Measurements from ENCODE around the gene NFASC. TPM values are rescaled to one million over a fixed set of nuclear protein-coding genes. Genes with fewer than 3 reads are reported as not detected.

NFASC gene
- polyA plus RNA-seq, 3 donors, result 0.08 TPM; not detected in 2

- Histone ChIP-seq H3K4me1 (ENCODE audit: control insufficient read depth in 1 of 2, insufficient read depth in 2 of 2, low read length in 2 of 2) (no peaks in the 10 kb centered on the region), H3K4me2 (replicated peaks; ENCODE audit: extremely low read depth, low read length, poor library complexity, severe bottlenecking) (no peak overlapping the region), H4K20me1 (ENCODE audit: insufficient read depth, low read length) (no peaks in the 10 kb centered on the region), H3K4me3 (replicated peaks in 1 of 3; ENCODE audit: low read depth in 2 of 3, low read length in 3 of 3) (no peak overlapping the region), H2AFZ (ENCODE audit: insufficient read depth, low read depth, low read length, poor library complexity, severe bottlenecking) (no peak overlapping the region), H3K9ac (ENCODE audit: insufficient read depth, low read length, poor library complexity, severe bottlenecking) (no peak overlapping the region), H3K79me2 (ENCODE audit: insufficient read depth, low read length) (no peaks in the 10 kb centered on the region), H3K27ac (ENCODE audit: low read depth in 1 of 2, low read length in 2 of 2) (no peak overlapping the region), H3K27me3 (ENCODE audit: control insufficient read depth in 2 of 2, insufficient read depth in 2 of 2, low read length in 2 of 2) (no peaks in the 10 kb centered on the region), H3K36me3 (replicated peaks in 1 of 2; ENCODE audit: control insufficient read depth in 1 of 2, insufficient read depth in 2 of 2, low read length in 2 of 2) (no peaks in the 10 kb centered on the region), H3K9me3 (replicated peaks in 1 of 2; ENCODE audit: control insufficient read depth in 1 of 2, insufficient read depth in 1 of 2, low read length in 2 of 2) (no peaks in the 10 kb centered on the region)
- no peaks in the 10 kb centered on the region for H3K9me3 Mint-ChIP-seq
- WGBS (ENCODE audit: insufficient coverage), result 100% methylated on average over 1 of the region's 2 CpGs
- H3K4me1 Mint-ChIP-seq, result no peaks in the 10 kb centered on the region
- no peak overlapping the region for H3K27ac Mint-ChIP-seq
- no peak for TF ChIP-seq CTCF (IDR thresholded peaks at IDR 0.05)
- no peak overlapping the region for H3K4me3 Mint-ChIP-seq
- peaks cover 0 to 3% (median 0%) of the 10 kb centered on the region in 3 donors for H3K27me3 Mint-ChIP-seq (ENCODE audit: low read depth in 3 of 3)
- no peak for DNase-seq
- intact Hi-C loops (cut with micrococcal nuclease), result no loop called here
- no peaks in the 10 kb centered on the region for H3K36me3 Mint-ChIP-seq
These were observed 197.9 kb downstream of the NFASC start for GRCh38 chr1:205068457-205069040.

- H3K9me3 Mint-ChIP-seq, result no peaks in the 10 kb centered on the region
- Histone ChIP-seq H3K79me2 (ENCODE audit: insufficient read depth, low read length) (no peaks in the 10 kb centered on the region), H3K4me2 (replicated peaks; ENCODE audit: extremely low read depth, low read length, poor library complexity, severe bottlenecking) (no peak overlapping the region), H2AFZ (ENCODE audit: insufficient read depth, low read depth, low read length, poor library complexity, severe bottlenecking) (no peak overlapping the region), H3K27ac (ENCODE audit: low read depth in 1 of 2, low read length in 2 of 2) (no peak overlapping the region), H3K4me3 (replicated peaks in 1 of 3; ENCODE audit: low read depth in 2 of 3, low read length in 3 of 3) (no peak overlapping the region), H4K20me1 (ENCODE audit: insufficient read depth, low read length) (no peaks in the 10 kb centered on the region), H3K4me1 (ENCODE audit: control insufficient read depth in 1 of 2, insufficient read depth in 2 of 2, low read length in 2 of 2) (no peaks in the 10 kb centered on the region), H3K9me3 (replicated peaks in 1 of 2; ENCODE audit: control insufficient read depth in 1 of 2, insufficient read depth in 1 of 2, low read length in 2 of 2) (no peaks in the 10 kb centered on the region), H3K36me3 (replicated peaks in 1 of 2; ENCODE audit: control insufficient read depth in 1 of 2, insufficient read depth in 2 of 2, low read length in 2 of 2) (no peaks in the 10 kb centered on the region), H3K9ac (ENCODE audit: insufficient read depth, low read length, poor library complexity, severe bottlenecking) (no peak overlapping the region), H3K27me3 (ENCODE audit: control insufficient read depth in 2 of 2, insufficient read depth in 2 of 2, low read length in 2 of 2) (no peaks in the 10 kb centered on the region)
- H3K36me3 Mint-ChIP-seq, result no peaks in the 10 kb centered on the region
- TF ChIP-seq CTCF (IDR thresholded peaks at IDR 0.05), result no peak
- intact Hi-C loops (cut with micrococcal nuclease), result no loop called here
- H3K4me3 Mint-ChIP-seq, result no peak overlapping the region
- H3K4me1 Mint-ChIP-seq, result no peaks in the 10 kb centered on the region
- 89% methylated on average over 31 of the region's 42 CpGs for WGBS (ENCODE audit: insufficient coverage)
- H3K27me3 Mint-ChIP-seq (ENCODE audit: low read depth in 3 of 3), result peaks cover 0 to 3% (median 0%) of the 10 kb centered on the region in 3 donors
- DNase-seq, result no peak
- H3K27ac Mint-ChIP-seq, result peak overlapping the region in 1 of 7 donors; percentile 5
These were observed 198.9 kb downstream of the NFASC start for GRCh38 chr1:205069371-205070125.

Data from CD14-positive monocyte (primary cell).